ENCODE measurements around the gene ZBTB7C. TPM values are rescaled to one million over a fixed set of nuclear protein-coding genes. Genes with fewer than 3 reads are reported as not detected.

The ZBTB7C gene
- total RNA-seq, 2 experiments from 2014 or later: 0.05 TPM; not detected in 1

DNA sequence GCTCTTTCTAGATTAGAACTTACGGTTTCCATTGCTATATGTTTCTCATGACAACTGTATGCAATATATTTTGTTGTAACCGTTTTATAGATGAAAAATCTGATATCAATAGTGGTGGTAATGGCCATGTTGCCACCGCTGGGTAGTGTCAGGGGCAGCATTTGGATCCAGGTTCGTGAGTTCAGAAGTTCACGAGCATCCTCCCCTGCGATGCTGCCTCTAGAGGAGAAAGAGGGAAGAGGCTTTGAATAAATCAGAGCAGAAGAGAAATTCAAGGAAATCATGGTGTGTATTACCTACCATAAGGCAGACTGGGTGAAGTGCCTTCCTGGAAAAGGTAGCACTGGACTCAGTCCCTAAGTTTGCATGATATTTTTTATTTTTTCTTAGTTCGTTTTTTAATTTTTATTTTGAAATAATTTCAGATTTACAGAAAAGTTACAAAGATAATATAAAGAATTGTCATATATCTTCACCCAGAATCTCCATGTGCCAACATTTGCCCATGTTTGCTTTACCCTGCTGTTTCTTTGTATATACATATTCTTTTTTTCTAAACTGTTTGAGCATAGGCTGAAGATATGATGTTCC, 3.3 kb upstream of the ZBTB7C start:
- intact Hi-C loops (cut with micrococcal nuclease): loop anchor here (5.0 kb wide), 1 partner anchor 480 kb away; the partner anchor contains the start of gene SMAD2
- DNase-seq: peak; percentile 37
- peaks cover 64% of the 10 kb centered on the region for H3K27me3 Mint-ChIP-seq
- ChIA-PET POLR2A (no interaction called here), CTCF (interaction anchor here (0.6 to 1.5 kb wide), 7 partner anchors 8 to 1519 kb away, joined by 3 to 8 read pairs (median 3); no protein-coding TSS in a partner anchor)
- H3K4me1 Mint-ChIP-seq (ENCODE audit: low read depth): peaks cover 8% of the 10 kb centered on the region
- no peaks in the 10 kb centered on the region for H3K36me3 Mint-ChIP-seq
- peaks cover 2% of the 10 kb centered on the region for H3K9me3 Mint-ChIP-seq
- no peak overlapping the region for H3K4me3 Mint-ChIP-seq
- H3K27ac Mint-ChIP-seq: no peak overlapping the region

DNA sequence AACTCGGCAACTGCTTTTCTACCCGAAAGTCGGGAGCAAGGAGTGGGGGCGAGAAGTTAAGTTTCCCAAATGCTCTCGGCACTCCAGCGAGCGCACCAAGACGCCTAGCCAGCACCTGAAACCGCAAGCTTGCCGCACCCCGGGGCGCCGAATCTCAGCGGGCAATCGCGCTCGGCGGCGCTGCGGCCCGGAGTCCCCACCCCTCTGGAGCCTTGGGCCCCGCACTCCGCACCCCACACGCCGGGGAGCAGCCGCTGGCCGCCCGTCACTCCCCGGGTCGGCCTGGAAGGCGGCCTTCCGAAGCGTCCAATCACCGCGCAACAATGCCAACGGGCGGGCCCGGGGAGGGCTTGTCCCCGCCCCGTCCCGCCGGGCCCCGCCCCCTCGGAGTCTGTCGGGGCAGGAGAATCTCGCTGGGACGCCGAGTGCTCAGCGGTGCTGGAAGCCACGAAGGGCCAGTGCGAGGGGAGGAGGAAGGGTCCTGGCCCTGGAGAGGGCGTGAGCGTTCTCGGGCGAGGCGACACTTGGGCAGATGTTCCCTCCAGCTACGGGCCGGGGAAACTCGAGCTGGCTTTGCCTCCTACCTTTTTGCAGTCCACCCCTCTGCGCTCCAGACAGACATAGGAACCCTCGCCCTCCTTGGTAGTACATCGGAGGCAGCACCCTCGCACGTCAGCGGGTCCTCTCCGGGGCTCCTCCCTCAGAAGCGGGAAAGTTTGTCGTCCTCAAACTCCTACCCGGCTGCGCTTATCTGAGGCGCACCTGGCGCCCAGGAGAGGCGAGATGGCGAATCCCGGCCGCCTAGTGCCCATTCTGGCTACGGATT, 1.1 kb upstream of the ZBTB7C start:
- peak; percentile 83 for DNase-seq
- Mint-ChIP-seq H3K4me1 (ENCODE audit: low read depth) (peaks cover 9% of the 10 kb centered on the region), H3K27me3 (peaks cover 66% of the 10 kb centered on the region), H3K4me3 (peak overlapping the region; percentile 61), H3K9me3 (peaks cover 2% of the 10 kb centered on the region), H3K27ac (no peak overlapping the region), H3K36me3 (no peaks in the 10 kb centered on the region)
- CTCF ChIA-PET: interaction anchor here (1.1 kb wide), 1 partner anchor 33 kb away, joined by 3 read pairs; no protein-coding TSS in a partner anchor
- POLR2A ChIA-PET: no interaction called here
- intact Hi-C loops (cut with micrococcal nuclease): loop anchor here (5.0 kb wide), 1 partner anchor 478 kb away; the partner anchor contains the start of gene SMAD2

DNA sequence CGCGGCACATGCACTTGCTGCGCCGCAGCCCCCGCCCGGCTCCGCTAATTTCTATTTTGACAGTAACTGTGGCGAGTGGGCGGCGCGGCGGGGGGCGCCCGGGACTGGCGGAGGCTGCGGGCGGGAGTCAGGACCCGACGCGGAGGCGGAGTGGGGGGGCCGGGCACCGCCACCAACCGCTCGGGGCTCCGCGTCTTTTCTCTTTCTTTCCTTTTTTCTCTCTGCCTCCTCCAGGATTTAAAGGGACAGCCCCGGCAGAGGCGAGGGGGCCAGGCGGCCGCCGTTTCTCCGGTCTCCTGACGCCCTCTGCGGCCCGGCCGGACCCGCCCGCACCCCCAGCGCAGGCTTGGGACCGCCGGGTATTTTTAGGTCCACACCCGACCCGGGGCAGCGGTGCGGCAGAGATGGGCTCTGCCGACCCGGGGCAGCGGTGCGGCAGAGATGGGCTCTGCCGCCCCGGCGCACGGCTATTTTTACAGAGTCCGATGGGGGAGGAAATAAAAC, 460 bp upstream of the ZBTB7C start:
- ChIA-PET POLR2A (no interaction called here), CTCF (interaction anchor here (0.7 kb wide), 1 partner anchor 35 kb away, joined by 3 read pairs; no protein-coding TSS in a partner anchor)
- peak overlapping the region; percentile 61 for H3K4me3 Mint-ChIP-seq
- peaks cover 12% of the 10 kb centered on the region for H3K4me1 Mint-ChIP-seq (ENCODE audit: low read depth)
- no peaks in the 10 kb centered on the region for H3K36me3 Mint-ChIP-seq
- H3K27me3 Mint-ChIP-seq: peaks cover 66% of the 10 kb centered on the region
- intact Hi-C loops (cut with micrococcal nuclease): loop anchor here (5.0 kb wide), 1 partner anchor 477 kb away; the partner anchor contains the start of gene SMAD2
- H3K27ac Mint-ChIP-seq: no peak overlapping the region
- DNase-seq: peak; percentile 16
- H3K9me3 Mint-ChIP-seq: peaks cover 2% of the 10 kb centered on the region

DNA sequence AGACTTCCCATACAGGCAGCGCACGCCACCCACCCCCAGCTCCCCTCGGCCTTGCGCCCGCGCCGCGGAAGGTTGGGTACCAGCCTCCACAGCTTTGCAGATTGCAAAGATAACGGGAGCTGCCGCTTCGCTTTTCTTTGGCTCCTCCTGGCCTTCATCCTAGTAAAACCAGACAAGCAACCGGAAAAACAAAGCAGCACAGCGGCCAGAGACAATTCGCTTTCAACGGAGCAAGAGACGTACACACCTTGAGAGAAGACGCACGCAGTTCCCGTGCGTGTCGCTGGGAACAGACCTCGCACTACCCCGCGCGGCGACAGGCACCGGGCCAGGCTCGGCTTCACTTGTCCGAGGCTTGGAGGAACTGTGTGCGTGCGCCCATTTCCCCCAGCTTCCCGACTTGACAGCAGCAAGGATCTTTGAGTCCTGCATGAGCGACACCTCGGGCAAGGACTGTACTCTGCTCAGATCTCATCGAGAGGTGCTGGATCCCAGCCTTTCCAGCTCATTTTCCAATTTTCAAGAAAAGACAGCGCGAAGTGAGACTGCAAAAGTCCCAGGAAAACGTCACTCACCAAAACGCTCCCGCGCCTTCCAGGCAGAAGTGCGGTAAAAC, 964 bp downstream of the ZBTB7C start:
- H3K36me3 Mint-ChIP-seq: no peaks in the 10 kb centered on the region
- H3K9me3 Mint-ChIP-seq: peaks cover under 1% of the 10 kb centered on the region
- H3K4me3 Mint-ChIP-seq: peak overlapping the region; percentile 69
- ChIA-PET CTCF (interaction anchor here (1.2 kb wide), 1 partner anchor 38 kb away, joined by 3 read pairs; no protein-coding TSS in a partner anchor), POLR2A (no interaction called here)
- peaks cover 59% of the 10 kb centered on the region for H3K27me3 Mint-ChIP-seq
- peaks cover 12% of the 10 kb centered on the region for H3K4me1 Mint-ChIP-seq (ENCODE audit: low read depth)
- DNase-seq: no peak
- H3K27ac Mint-ChIP-seq: no peak overlapping the region
- intact Hi-C loops (cut with micrococcal nuclease): no loop called here

DNA sequence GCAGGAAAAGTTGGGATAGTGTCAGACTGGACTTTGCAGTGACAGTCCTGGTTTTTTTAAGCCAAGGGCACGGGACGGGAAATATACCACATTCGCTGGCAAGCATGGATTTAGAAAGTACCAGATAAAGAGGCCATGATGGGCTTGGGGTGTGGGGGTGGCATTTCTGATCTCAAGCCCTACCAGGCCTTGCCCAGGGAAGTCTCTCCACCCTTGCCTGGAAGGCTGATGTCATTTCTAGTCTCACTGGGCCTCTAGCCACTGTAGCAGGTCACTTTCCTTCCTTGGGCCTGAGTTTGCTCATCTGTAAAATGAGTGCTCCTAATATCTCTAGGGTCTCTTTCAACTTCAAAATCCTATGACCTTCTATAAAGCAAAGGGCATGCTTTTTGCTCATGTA, 1.8 kb downstream of the ZBTB7C start:
- Mint-ChIP-seq H3K4me3 (no peak overlapping the region), H3K36me3 (no peaks in the 10 kb centered on the region), H3K4me1 (ENCODE audit: low read depth) (peaks cover 12% of the 10 kb centered on the region), H3K9me3 (no peaks in the 10 kb centered on the region), H3K27me3 (peaks cover 59% of the 10 kb centered on the region), H3K27ac (no peak overlapping the region)
- intact Hi-C loops (cut with micrococcal nuclease): no loop called here
- DNase-seq: no peak
- ChIA-PET CTCF (interaction anchor here (1.2 kb wide), 1 partner anchor 39 kb away, joined by 3 read pairs; no protein-coding TSS in a partner anchor), POLR2A (no interaction called here)

DNA sequence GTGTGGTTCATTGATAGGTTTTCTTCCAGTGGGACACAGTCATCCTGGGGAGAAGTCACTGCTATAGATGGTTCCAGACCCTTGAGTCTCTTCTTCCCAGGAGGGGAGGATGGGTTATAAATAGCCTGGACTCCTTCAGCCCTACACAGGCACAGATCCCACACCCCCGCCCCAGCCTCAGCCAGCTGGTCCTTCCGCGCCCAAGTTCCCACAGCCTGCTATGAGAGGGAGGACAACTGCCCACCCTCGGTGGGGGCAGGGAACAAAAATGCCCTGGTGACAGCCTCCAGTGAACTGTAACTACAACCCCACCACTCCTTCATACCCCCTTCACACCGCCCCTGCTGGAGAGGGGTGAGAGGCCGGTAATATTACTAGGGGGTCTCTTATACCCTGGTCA, 3.2 kb downstream of the ZBTB7C start:
- ChIA-PET CTCF (no interaction called here), POLR2A (no interaction called here)
- Mint-ChIP-seq H3K4me3 (no peak overlapping the region), H3K4me1 (ENCODE audit: low read depth) (peaks cover 11% of the 10 kb centered on the region), H3K27ac (no peak overlapping the region), H3K9me3 (no peaks in the 10 kb centered on the region), H3K36me3 (no peaks in the 10 kb centered on the region), H3K27me3 (peaks cover 49% of the 10 kb centered on the region)
- DNase-seq: no peak
- intact Hi-C loops (cut with micrococcal nuclease): no loop called here

DNA sequence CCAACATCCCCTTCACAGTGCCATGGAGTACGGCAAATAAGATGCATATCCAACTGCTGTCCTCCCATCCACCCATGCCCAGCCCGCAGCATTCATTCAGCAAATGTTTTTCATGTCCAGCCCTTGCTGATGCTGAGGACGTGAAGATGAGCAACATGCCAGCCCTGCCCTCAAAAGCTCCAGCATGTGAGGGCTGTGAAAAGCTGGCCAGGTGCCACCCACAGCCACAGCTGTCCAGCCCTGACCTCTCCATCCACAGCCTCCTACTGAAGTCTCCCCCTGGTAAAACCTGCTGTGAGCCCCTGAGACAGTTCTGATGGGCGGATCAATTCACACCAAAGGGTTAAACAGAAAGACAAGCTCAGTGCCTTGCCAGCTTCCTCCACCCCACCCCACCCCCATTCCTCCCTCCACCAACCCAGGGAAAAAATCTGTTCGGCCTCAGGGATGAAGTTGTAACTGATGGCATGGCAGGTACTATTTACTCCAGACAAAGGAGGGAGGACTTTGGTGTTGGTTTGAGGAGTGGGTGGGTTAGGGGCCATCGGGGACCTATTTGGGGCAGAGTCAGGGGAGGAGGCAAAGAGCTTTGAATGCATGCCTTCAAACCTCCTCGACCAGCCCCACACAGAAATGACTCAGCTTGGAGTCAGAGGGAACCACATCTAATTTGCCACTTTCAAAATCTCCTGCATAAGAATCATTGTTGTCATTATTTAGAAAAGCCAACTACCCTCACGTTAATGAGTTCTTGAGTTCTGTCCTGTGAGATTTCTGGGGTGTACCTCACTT, 4.3 kb downstream of the ZBTB7C start:
- Mint-ChIP-seq H3K27me3 (peaks cover 44% of the 10 kb centered on the region), H3K4me3 (no peak overlapping the region), H3K9me3 (no peaks in the 10 kb centered on the region), H3K36me3 (no peaks in the 10 kb centered on the region), H3K27ac (no peak overlapping the region), H3K4me1 (ENCODE audit: low read depth) (peaks cover 11% of the 10 kb centered on the region)
- peak; percentile 30 for DNase-seq
- CTCF ChIA-PET: no interaction called here
- POLR2A ChIA-PET: no interaction called here
- intact Hi-C loops (cut with micrococcal nuclease): no loop called here

DNA sequence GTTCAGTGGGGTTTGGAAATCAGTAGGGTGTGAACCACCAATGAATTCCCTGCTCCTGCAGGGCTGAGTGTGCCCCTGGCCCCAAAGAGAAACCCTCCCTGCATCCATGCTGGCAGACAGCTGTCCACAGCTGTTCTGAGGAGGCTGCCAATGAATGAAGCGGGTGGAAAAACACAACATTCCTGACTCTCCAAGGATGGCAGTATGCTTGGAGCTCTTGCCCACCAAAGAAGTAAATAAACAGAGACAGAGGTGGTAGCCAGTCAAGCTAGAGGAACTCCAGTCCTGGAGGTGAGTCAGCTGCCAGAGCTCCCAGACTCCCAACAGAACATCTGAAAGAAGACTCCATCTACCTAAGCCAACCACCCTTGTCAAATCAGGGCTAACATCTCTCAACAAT, 6.2 kb downstream of the ZBTB7C start:
- peaks cover 9% of the 10 kb centered on the region for H3K4me1 Mint-ChIP-seq (ENCODE audit: low read depth)
- no peak for DNase-seq
- CTCF ChIA-PET: interaction anchor here (1.0 kb wide), 1 partner anchor 356 kb away, joined by 3 read pairs; no protein-coding TSS in a partner anchor
- H3K27me3 Mint-ChIP-seq: peaks cover 42% of the 10 kb centered on the region
- H3K27ac Mint-ChIP-seq: no peak overlapping the region
- intact Hi-C loops (cut with micrococcal nuclease): no loop called here
- H3K36me3 Mint-ChIP-seq: no peaks in the 10 kb centered on the region
- no peaks in the 10 kb centered on the region for H3K9me3 Mint-ChIP-seq
- POLR2A ChIA-PET: no interaction called here
- no peak overlapping the region for H3K4me3 Mint-ChIP-seq

DNA sequence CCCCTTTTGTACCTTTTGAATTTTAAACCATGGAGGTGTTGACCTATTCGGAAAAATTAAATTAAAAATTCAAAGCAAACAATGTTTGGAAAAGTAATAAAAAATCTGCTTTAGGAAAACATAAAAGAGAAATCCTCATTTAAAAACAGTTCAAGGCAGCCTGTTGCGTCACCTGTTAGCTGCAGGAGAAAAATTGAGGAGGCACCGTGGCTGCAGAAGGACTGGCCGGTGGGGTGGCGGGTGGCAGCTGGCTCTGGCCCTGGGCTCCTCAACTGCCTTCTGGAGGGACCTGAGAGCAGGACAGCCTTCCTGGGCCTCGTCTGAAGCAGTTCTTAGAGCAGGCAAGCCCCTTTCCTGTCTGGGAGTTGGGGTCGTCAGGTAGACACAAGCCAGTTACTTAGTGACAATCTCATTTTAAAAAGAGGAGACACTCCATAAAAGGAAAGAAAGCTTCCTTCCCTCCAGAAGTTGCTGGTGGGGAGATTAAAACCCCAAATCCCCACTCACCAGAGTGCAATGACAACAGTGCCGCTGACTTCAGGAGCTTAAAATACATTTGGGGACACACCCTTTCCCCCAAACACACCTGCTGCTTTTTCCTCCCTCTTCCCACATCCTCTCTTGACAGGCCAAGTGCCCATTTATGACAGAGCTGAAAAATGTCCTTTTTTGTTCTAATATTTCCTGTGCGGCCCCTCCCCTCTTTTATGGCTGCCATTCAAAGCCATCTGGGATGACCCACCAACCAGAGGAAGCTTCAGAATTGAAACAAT, 9.7 kb downstream of the ZBTB7C start:
- ChIA-PET POLR2A (no interaction called here), CTCF (no interaction called here)
- H3K27ac Mint-ChIP-seq: no peak overlapping the region
- no peaks in the 10 kb centered on the region for H3K36me3 Mint-ChIP-seq
- H3K27me3 Mint-ChIP-seq: peaks cover 27% of the 10 kb centered on the region
- no peak for DNase-seq
- peaks cover 5% of the 10 kb centered on the region for H3K4me1 Mint-ChIP-seq (ENCODE audit: low read depth)
- no peaks in the 10 kb centered on the region for H3K9me3 Mint-ChIP-seq
- no peak overlapping the region for H3K4me3 Mint-ChIP-seq
- intact Hi-C loops (cut with micrococcal nuclease): no loop called here

DNA sequence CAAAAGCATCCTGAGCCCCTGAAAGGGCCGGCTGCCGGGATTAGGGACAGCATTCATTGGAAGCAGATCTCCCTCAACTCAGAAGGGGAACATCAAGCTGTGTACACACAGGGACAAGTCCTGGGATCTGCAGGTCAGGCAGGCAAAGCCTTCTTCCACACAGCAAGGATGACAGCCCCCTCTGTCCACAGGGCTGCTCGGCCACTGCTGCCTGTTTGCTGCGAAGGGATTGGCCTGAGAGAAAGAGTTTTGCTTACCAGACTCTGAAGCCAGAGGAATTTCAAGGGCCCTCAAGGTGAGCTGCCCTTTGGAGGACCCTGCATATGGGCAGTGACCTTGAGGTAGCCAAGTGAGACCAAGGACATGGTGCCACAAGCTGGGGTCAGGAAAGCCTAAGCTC, 11.1 kb downstream of the ZBTB7C start:
- no peak overlapping the region for H3K4me3 Mint-ChIP-seq
- POLR2A ChIA-PET: no interaction called here
- intact Hi-C loops (cut with micrococcal nuclease): no loop called here
- H3K4me1 Mint-ChIP-seq (ENCODE audit: low read depth): peaks cover 5% of the 10 kb centered on the region
- H3K27ac Mint-ChIP-seq: no peak overlapping the region
- CTCF ChIA-PET: no interaction called here
- no peaks in the 10 kb centered on the region for H3K9me3 Mint-ChIP-seq
- no peak for DNase-seq
- no peaks in the 10 kb centered on the region for H3K36me3 Mint-ChIP-seq
- peaks cover 33% of the 10 kb centered on the region for H3K27me3 Mint-ChIP-seq

DNA sequence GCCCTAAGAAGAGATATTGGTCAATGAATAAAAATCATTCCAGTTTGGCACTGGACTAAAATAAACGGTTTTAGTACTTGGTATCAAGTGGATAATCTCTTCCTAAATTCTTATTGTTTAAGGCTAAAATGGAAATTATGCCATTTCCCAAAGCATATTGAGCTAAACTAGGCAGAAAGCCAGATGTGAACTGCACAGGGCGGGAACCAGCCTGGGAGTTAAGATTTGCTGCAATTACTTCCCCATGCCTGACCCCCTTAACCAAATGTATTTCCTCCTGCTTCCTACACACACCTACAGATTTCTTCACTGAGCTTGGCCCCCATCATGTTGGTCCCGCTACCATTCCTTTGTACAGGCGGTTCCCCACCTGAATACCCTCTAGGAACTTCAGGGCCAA, 12.2 kb downstream of the ZBTB7C start:
- H3K9me3 Mint-ChIP-seq: no peaks in the 10 kb centered on the region
- H3K4me3 Mint-ChIP-seq: no peak overlapping the region
- intact Hi-C loops (cut with micrococcal nuclease): no loop called here
- no peak overlapping the region for H3K27ac Mint-ChIP-seq
- H3K4me1 Mint-ChIP-seq (ENCODE audit: low read depth): peaks cover 5% of the 10 kb centered on the region
- H3K36me3 Mint-ChIP-seq: no peaks in the 10 kb centered on the region
- no peak for DNase-seq
- ChIA-PET POLR2A (no interaction called here), CTCF (interaction anchor here (1.1 kb wide), 1 partner anchor 48 kb away, joined by 5 read pairs; no protein-coding TSS in a partner anchor)
- peaks cover 33% of the 10 kb centered on the region for H3K27me3 Mint-ChIP-seq
